ENCODE data around the gene TRIM17. TPM values are rescaled to one million over a fixed set of nuclear protein-coding genes. Genes with fewer than 3 reads are reported as not detected.

TRIM17 gene
- total RNA-seq, 1 donor from 2014 or later: 1.5 TPM

- H3K27me3 ChIP-seq (ENCODE audit: insufficient read depth, low read length): peaks cover 36% of the 10 kb centered on the region
- TF ChIP-seq CTCF (IDR thresholded peaks at IDR 0.05; ENCODE audit: insufficient read depth, low read depth, low read length): no peak
- TF ChIP-seq EZH2 (IDR thresholded peaks at IDR 0.05; ENCODE audit: insufficient read depth, low read length): no peak
- H3K4me1 Mint-ChIP-seq (ENCODE audit: low read depth, unreplicated experiment): peaks cover 2% of the 10 kb centered on the region
Observed at GRCh38 chr1:228440761-228441500, 24.3 kb upstream of the TRIM17 start.

GRCh38 chr1:228438266-228438665, 21.6 kb upstream of the TRIM17 start:
- Histone ChIP-seq H3K27ac (ENCODE audit: low read depth, low read length) (no peak overlapping the region), H2AFZ (ENCODE audit: low read depth, low read length) (no peak overlapping the region), H3K4me3 (ENCODE audit: insufficient read depth, low read depth, low read length) (no peak overlapping the region), H3K9ac (ENCODE audit: low read length) (no peak overlapping the region), H3K9me3 (ENCODE audit: insufficient read depth, low read depth, low read length) (no peaks in the 10 kb centered on the region), H3K79me2 (ENCODE audit: insufficient read depth, low read length) (no peaks in the 10 kb centered on the region), H3K4me1 (ENCODE audit: insufficient read depth, low read length) (no peaks in the 10 kb centered on the region), H3K27me3 (ENCODE audit: insufficient read depth, low read length) (peaks cover 33% of the 10 kb centered on the region), H3K36me3 (ENCODE audit: insufficient read depth, low read length) (no peaks in the 10 kb centered on the region), H4K20me1 (ENCODE audit: insufficient read depth, low read length) (no peaks in the 10 kb centered on the region), H3K4me2 (ENCODE audit: low read length) (no peak overlapping the region)
- Mint-ChIP-seq H3K4me1 (ENCODE audit: low read depth, unreplicated experiment) (no peaks in the 10 kb centered on the region), H3K4me3 (ENCODE audit: unreplicated experiment) (no peak overlapping the region), H3K36me3 (ENCODE audit: low read depth, unreplicated experiment) (no peaks in the 10 kb centered on the region), H3K27ac (ENCODE audit: unreplicated experiment) (no peak overlapping the region), H3K27me3 (ENCODE audit: low read depth, unreplicated experiment) (peaks cover 76% of the 10 kb centered on the region), H3K9me3 (ENCODE audit: unreplicated experiment) (no peaks in the 10 kb centered on the region)
- FAIRE-seq (no peak), DNase-seq (ENCODE audit: low read depth) (no peak)
- TF ChIP-seq CTCF (IDR thresholded peaks at IDR 0.05; ENCODE audit: insufficient read depth, low read depth, low read length): no peak
- TF ChIP-seq EZH2 (IDR thresholded peaks at IDR 0.05; ENCODE audit: insufficient read depth, low read length): no peak

More at GRCh38 chr1:228440761-228441500, 24.3 kb upstream of the TRIM17 start:
- H3K4me3 ChIP-seq (ENCODE audit: insufficient read depth, low read depth, low read length): no peak overlapping the region
- Mint-ChIP-seq H3K9me3 (ENCODE audit: unreplicated experiment) (no peaks in the 10 kb centered on the region), H3K36me3 (ENCODE audit: low read depth, unreplicated experiment) (no peaks in the 10 kb centered on the region), H3K27ac (ENCODE audit: unreplicated experiment) (no peak overlapping the region), H3K27me3 (ENCODE audit: low read depth, unreplicated experiment) (peaks cover 89% of the 10 kb centered on the region), H3K4me3 (ENCODE audit: unreplicated experiment) (no peak overlapping the region)
- no peaks in the 10 kb centered on the region for H4K20me1 ChIP-seq (ENCODE audit: insufficient read depth, low read length)
- H3K27ac ChIP-seq (ENCODE audit: low read depth, low read length): no peak overlapping the region
- H3K79me2 ChIP-seq (ENCODE audit: insufficient read depth, low read length): no peaks in the 10 kb centered on the region
- no peak for FAIRE-seq
- no peaks in the 10 kb centered on the region for H3K4me1 ChIP-seq (ENCODE audit: insufficient read depth, low read length)
- no peak overlapping the region for H2AFZ ChIP-seq (ENCODE audit: low read depth, low read length)
- H3K36me3 ChIP-seq (ENCODE audit: insufficient read depth, low read length): no peaks in the 10 kb centered on the region
- H3K9ac ChIP-seq (ENCODE audit: low read length): no peak overlapping the region
- DNase-seq (ENCODE audit: low read depth): no peak
- H3K9me3 ChIP-seq (ENCODE audit: insufficient read depth, low read depth, low read length): no peaks in the 10 kb centered on the region
- no peak overlapping the region for H3K4me2 ChIP-seq (ENCODE audit: low read length)

- Histone ChIP-seq H3K9me3 (ENCODE audit: insufficient read depth, low read depth, low read length) (no peaks in the 10 kb centered on the region), H3K27ac (ENCODE audit: low read depth, low read length) (no peak overlapping the region), H2AFZ (ENCODE audit: low read depth, low read length) (no peak overlapping the region), H3K79me2 (ENCODE audit: insufficient read depth, low read length) (no peaks in the 10 kb centered on the region), H3K36me3 (ENCODE audit: insufficient read depth, low read length) (no peaks in the 10 kb centered on the region), H3K4me2 (ENCODE audit: low read length) (no peak overlapping the region), H3K27me3 (ENCODE audit: insufficient read depth, low read length) (peaks cover 31% of the 10 kb centered on the region), H4K20me1 (ENCODE audit: insufficient read depth, low read length) (no peaks in the 10 kb centered on the region), H3K9ac (ENCODE audit: low read length) (no peak overlapping the region), H3K4me3 (ENCODE audit: insufficient read depth, low read depth, low read length) (no peak overlapping the region), H3K4me1 (ENCODE audit: insufficient read depth, low read length) (no peaks in the 10 kb centered on the region)
- H3K4me1 Mint-ChIP-seq (ENCODE audit: low read depth, unreplicated experiment): no peaks in the 10 kb centered on the region
- H3K36me3 Mint-ChIP-seq (ENCODE audit: low read depth, unreplicated experiment): no peaks in the 10 kb centered on the region
- TF ChIP-seq CTCF (IDR thresholded peaks at IDR 0.05; ENCODE audit: insufficient read depth, low read depth, low read length): no peak
- no peak for TF ChIP-seq EZH2 (IDR thresholded peaks at IDR 0.05; ENCODE audit: insufficient read depth, low read length)
- no peak overlapping the region for H3K27ac Mint-ChIP-seq (ENCODE audit: unreplicated experiment)
- no peaks in the 10 kb centered on the region for H3K9me3 Mint-ChIP-seq (ENCODE audit: unreplicated experiment)
- no peak overlapping the region for H3K4me3 Mint-ChIP-seq (ENCODE audit: unreplicated experiment)
- H3K27me3 Mint-ChIP-seq (ENCODE audit: low read depth, unreplicated experiment): peaks cover 75% of the 10 kb centered on the region
- DNase-seq (ENCODE audit: low read depth) (no peak), FAIRE-seq (no peak)
Observed at GRCh38 chr1:228437424-228437962, 20.8 kb upstream of the TRIM17 start.

Measured in astrocyte (in vitro differentiated cells and primary cell).